Measurements from ENCODE around the gene SLC5A2. TPM values are rescaled to one million over a fixed set of nuclear protein-coding genes. Genes with fewer than 3 reads are reported as not detected.

SLC5A2 gene
- total and polyA plus RNA-seq, 2 experiments from 2014 or later: 2.5 to 12.7 TPM

GRCh38 chr16:31529108-31529936, 46.4 kb downstream of the SLC5A2 start:
- peak overlapping the region; percentile 81 for H3K27ac ChIP-seq
- TF ChIP-seq EZH2 (IDR thresholded peaks at IDR 0.05; ENCODE audit: borderline replicate concordance) (no peak), EZH2phosphoT487 (IDR thresholded peaks at IDR 0.05; ENCODE audit: low read depth, severe bottlenecking, unreplicated experiment) (no peak)
- TF ChIP-seq, protein P1, sequence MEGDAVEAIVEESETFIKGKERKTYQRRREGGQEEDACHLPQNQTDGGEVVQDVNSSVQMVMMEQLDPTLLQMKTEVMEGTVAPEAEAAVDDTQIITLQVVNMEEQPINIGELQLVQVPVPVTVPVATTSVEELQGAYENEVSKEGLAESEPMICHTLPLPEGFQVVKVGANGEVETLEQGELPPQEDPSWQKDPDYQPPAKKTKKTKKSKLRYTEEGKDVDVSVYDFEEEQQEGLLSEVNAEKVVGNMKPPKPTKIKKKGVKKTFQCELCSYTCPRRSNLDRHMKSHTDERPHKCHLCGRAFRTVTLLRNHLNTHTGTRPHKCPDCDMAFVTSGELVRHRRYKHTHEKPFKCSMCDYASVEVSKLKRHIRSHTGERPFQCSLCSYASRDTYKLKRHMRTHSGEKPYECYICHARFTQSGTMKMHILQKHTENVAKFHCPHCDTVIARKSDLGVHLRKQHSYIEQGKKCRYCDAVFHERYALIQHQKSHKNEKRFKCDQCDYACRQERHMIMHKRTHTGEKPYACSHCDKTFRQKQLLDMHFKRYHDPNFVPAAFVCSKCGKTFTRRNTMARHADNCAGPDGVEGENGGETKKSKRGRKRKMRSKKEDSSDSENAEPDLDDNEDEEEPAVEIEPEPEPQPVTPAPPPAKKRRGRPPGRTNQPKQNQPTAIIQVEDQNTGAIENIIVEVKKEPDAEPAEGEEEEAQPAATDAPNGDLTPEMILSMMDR (IDR thresholded peaks at IDR 0.05; ENCODE audit: poor library complexity): no peak

GRCh38 chr16:31529937-31530312, 47.0 kb downstream of the SLC5A2 start:
- H3K9me3 ChIP-seq (ENCODE audit: low read depth): no peaks in the 10 kb centered on the region
- peak overlapping the region; percentile 23 for H3K4me3 ChIP-seq
- H3K27ac ChIP-seq: peak overlapping the region; percentile 74
- no peaks in the 10 kb centered on the region for H3K79me2 ChIP-seq
- H2AFZ ChIP-seq: peak overlapping the region; percentile 60
- no peaks in the 10 kb centered on the region for H3K9me2 ChIP-seq (replicated peaks; ENCODE audit: insufficient read depth)
- peak overlapping the region; percentile 80 for H3K4me2 ChIP-seq
- WGBS (ENCODE audit: low lambda C conversion rate, missing lambda C conversion rate): 25% methylated on average over 17 of the region's 17 CpGs
- no peaks in the 10 kb centered on the region for H3K4me1 ChIP-seq (ENCODE audit: insufficient read depth)
- H3K36me3 ChIP-seq (replicated peaks; ENCODE audit: insufficient read depth, low read depth): no peaks in the 10 kb centered on the region
- no peaks in the 10 kb centered on the region for H4K20me1 ChIP-seq (ENCODE audit: insufficient read depth, poor library complexity, severe bottlenecking)
- TF ChIP-seq EZH2 (IDR thresholded peaks at IDR 0.05; ENCODE audit: borderline replicate concordance) (no peak), EZH2phosphoT487 (IDR thresholded peaks at IDR 0.05; ENCODE audit: low read depth, severe bottlenecking, unreplicated experiment) (no peak)
- TF ChIP-seq, protein P1 (IDR thresholded peaks at IDR 0.05; ENCODE audit: poor library complexity): no peak
- DNase-seq (ENCODE audit: low spot score): no peak
- peaks cover 41% of the 10 kb centered on the region for H3K27me3 ChIP-seq

More at GRCh38 chr16:31529108-31529936, 46.4 kb downstream of the SLC5A2 start:
- Histone ChIP-seq H3K4me2 (peak overlapping the region; percentile 80), H3K9me3 (ENCODE audit: low read depth) (no peaks in the 10 kb centered on the region), H2AFZ (peak overlapping the region; percentile 60), H3K79me2 (no peaks in the 10 kb centered on the region), H3K9me2 (replicated peaks; ENCODE audit: insufficient read depth) (no peaks in the 10 kb centered on the region), H4K20me1 (ENCODE audit: insufficient read depth, poor library complexity, severe bottlenecking) (no peaks in the 10 kb centered on the region), H3K36me3 (replicated peaks; ENCODE audit: insufficient read depth, low read depth) (no peaks in the 10 kb centered on the region), H3K27me3 (peaks cover 41% of the 10 kb centered on the region), H3K4me1 (ENCODE audit: insufficient read depth) (no peaks in the 10 kb centered on the region), H3K4me3 (peak overlapping the region; percentile 23)
- WGBS (ENCODE audit: low lambda C conversion rate, missing lambda C conversion rate): 6% methylated on average over 27 of the region's 52 CpGs
- DNase-seq (ENCODE audit: low spot score): peak; percentile 32

DNA sequence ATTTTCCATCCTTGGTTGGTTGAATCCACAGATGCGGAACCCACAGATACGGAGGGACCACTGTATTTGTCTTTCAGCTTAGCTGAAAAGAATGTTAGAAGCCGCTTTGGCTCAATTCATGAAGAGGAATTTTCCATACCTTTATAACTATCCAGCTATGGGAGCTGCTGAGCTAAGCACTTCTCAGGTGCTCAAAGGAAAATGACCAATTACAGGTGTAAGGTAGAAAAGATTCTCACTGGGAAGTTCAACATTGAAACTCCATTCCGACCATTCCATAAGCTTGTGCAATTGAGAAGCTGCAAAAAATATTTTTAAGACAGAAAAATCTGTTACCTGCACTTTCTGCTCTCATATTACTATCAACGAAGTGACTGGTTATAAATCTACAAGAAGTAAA, 47.5 kb downstream of the SLC5A2 start:
- Histone ChIP-seq H3K4me2 (peak overlapping the region; percentile 80), H3K4me3 (no peak overlapping the region), H4K20me1 (ENCODE audit: insufficient read depth, poor library complexity, severe bottlenecking) (no peaks in the 10 kb centered on the region), H3K27me3 (peaks cover 41% of the 10 kb centered on the region), H3K27ac (no peak overlapping the region), H3K79me2 (no peaks in the 10 kb centered on the region), H2AFZ (no peak overlapping the region), H3K36me3 (replicated peaks; ENCODE audit: insufficient read depth, low read depth) (no peaks in the 10 kb centered on the region), H3K4me1 (ENCODE audit: insufficient read depth) (no peaks in the 10 kb centered on the region), H3K9me2 (replicated peaks; ENCODE audit: insufficient read depth) (no peaks in the 10 kb centered on the region), H3K9me3 (ENCODE audit: low read depth) (no peaks in the 10 kb centered on the region)
- no peak for TF ChIP-seq EZH2phosphoT487 (IDR thresholded peaks at IDR 0.05; ENCODE audit: low read depth, severe bottlenecking, unreplicated experiment)
- no peak for TF ChIP-seq EZH2 (IDR thresholded peaks at IDR 0.05; ENCODE audit: borderline replicate concordance)
- TF ChIP-seq, protein P1 (IDR thresholded peaks at IDR 0.05; ENCODE audit: poor library complexity): no peak
- WGBS (ENCODE audit: low lambda C conversion rate, missing lambda C conversion rate): 79% methylated on average over 5 of the region's 5 CpGs
- no peak for DNase-seq (ENCODE audit: low spot score)
